ENCODE measurements around the gene LDB1. TPM values are rescaled to one million over a fixed set of nuclear protein-coding genes. Genes with fewer than 3 reads are reported as not detected.

LDB1 gene
- total RNA-seq, 1 experiment from 2014 or later = 87.6 TPM

DNA sequence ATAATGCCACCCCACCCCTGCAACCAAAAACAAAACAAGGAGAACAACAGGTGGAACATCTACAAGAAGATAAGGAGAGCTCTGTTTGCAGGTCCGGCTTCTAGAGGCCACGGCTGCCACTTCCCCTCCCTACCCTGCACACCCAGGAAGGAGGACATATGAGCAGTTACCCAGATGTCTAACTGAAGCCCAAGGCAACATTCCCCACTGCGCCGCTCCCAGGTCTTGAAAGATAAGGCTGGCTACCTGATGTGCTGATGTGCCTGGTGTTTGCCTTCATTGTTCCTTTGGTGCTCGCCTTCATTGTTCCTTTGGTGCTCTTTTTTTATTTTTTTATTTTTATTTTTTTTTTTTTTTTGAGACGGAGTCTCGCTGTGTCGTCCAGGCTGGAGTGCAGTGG is 34.0 kb downstream of the LDB1 start:
- ATAC-seq = no peak
- POLR2A ChIA-PET = interaction anchor here (0.5 to 0.6 kb wide), 2 partner anchors 32 to 723 kb away, joined by 3 to 4 read pairs; no protein-coding TSS in a partner anchor
- no TSS peak for BruUV-seq (replicated peaks)
- Histone ChIP-seq H3K36me3 (ENCODE audit: control insufficient read depth, insufficient read depth, low read length) (no peaks in the 10 kb centered on the region), H3K4me3 (ENCODE audit: low read depth in 2 of 2, low read length in 2 of 2) (no peak overlapping the region), H3K27me3 (ENCODE audit: control insufficient read depth, insufficient read depth, low read length) (no peaks in the 10 kb centered on the region), H3K4me1 (ENCODE audit: control insufficient read depth, insufficient read depth, low read length) (no peaks in the 10 kb centered on the region), H3K9me3 (ENCODE audit: control insufficient read depth, insufficient read depth, low read depth, low read length) (no peaks in the 10 kb centered on the region), H3K27ac (ENCODE audit: low read length) (no peak overlapping the region)
- intact Hi-C loops (cut with micrococcal nuclease; ENCODE audit: unreplicated experiment) = no loop called here
- TF ChIP-seq, protein P1, sequence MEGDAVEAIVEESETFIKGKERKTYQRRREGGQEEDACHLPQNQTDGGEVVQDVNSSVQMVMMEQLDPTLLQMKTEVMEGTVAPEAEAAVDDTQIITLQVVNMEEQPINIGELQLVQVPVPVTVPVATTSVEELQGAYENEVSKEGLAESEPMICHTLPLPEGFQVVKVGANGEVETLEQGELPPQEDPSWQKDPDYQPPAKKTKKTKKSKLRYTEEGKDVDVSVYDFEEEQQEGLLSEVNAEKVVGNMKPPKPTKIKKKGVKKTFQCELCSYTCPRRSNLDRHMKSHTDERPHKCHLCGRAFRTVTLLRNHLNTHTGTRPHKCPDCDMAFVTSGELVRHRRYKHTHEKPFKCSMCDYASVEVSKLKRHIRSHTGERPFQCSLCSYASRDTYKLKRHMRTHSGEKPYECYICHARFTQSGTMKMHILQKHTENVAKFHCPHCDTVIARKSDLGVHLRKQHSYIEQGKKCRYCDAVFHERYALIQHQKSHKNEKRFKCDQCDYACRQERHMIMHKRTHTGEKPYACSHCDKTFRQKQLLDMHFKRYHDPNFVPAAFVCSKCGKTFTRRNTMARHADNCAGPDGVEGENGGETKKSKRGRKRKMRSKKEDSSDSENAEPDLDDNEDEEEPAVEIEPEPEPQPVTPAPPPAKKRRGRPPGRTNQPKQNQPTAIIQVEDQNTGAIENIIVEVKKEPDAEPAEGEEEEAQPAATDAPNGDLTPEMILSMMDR (IDR thresholded peaks at IDR 0.05) = no peak
- no peak for TF ChIP-seq POLR2AphosphoS5 (IDR thresholded peaks at IDR 0.05; ENCODE audit: low read depth, low read length)
- no peak for TF ChIP-seq SIN3A (IDR thresholded peaks at IDR 0.05; ENCODE audit: borderline replicate concordance, insufficient read depth, low read depth, low read length)
- TF ChIP-seq, protein P2, sequence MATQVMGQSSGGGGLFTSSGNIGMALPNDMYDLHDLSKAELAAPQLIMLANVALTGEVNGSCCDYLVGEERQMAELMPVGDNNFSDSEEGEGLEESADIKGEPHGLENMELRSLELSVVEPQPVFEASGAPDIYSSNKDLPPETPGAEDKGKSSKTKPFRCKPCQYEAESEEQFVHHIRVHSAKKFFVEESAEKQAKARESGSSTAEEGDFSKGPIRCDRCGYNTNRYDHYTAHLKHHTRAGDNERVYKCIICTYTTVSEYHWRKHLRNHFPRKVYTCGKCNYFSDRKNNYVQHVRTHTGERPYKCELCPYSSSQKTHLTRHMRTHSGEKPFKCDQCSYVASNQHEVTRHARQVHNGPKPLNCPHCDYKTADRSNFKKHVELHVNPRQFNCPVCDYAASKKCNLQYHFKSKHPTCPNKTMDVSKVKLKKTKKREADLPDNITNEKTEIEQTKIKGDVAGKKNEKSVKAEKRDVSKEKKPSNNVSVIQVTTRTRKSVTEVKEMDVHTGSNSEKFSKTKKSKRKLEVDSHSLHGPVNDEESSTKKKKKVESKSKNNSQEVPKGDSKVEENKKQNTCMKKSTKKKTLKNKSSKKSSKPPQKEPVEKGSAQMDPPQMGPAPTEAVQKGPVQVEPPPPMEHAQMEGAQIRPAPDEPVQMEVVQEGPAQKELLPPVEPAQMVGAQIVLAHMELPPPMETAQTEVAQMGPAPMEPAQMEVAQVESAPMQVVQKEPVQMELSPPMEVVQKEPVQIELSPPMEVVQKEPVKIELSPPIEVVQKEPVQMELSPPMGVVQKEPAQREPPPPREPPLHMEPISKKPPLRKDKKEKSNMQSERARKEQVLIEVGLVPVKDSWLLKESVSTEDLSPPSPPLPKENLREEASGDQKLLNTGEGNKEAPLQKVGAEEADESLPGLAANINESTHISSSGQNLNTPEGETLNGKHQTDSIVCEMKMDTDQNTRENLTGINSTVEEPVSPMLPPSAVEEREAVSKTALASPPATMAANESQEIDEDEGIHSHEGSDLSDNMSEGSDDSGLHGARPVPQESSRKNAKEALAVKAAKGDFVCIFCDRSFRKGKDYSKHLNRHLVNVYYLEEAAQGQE (IDR thresholded peaks at IDR 0.05; ENCODE audit: insufficient read depth in 1 of 2, low read depth in 2 of 2, low read length in 1 of 2) = no peak
- no peak for TF ChIP-seq TCF7L2 (IDR thresholded peaks at IDR 0.05; ENCODE audit: low read depth, low read length)
- CTCF ChIA-PET = no interaction called here
- in situ Hi-C loops (cut with HindIII; ENCODE audit: low pct_unique_long_range_greater_than_20kb, low sequenced_read_pairs) = no loop called here
- no peak for DNase-seq (ENCODE audit: low read depth, low spot score)

DNA sequence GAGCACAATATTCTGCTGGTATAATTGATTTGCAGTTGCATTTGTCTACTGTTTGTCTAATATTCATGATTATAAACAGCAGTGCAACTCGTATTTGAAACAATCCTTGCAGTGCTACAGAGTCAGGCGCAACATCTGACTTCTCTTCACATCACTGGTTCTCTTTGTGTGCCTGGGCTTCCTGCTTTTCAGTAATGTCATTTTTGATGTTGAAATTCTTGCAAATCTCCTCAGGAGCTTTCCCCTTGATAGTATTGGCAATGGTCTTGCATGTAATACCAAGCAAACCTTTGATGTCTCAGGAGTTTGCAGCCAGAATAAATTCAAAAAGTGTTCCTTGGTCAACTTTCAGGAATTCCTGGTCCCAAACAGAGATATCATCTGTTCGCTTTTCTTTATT is 34.8 kb downstream of the LDB1 start:
- no peaks in the 10 kb centered on the region for H3K36me3 ChIP-seq (ENCODE audit: control insufficient read depth, insufficient read depth, low read length)

More for the DNA sequence above, 34.8 kb downstream of the LDB1 start:
- Histone ChIP-seq H3K27ac (ENCODE audit: low read length) (no peak overlapping the region), H3K4me3 (ENCODE audit: low read depth in 2 of 2, low read length in 2 of 2) (no peak overlapping the region), H3K4me1 (ENCODE audit: control insufficient read depth, insufficient read depth, low read length) (no peaks in the 10 kb centered on the region), H3K27me3 (ENCODE audit: control insufficient read depth, insufficient read depth, low read length) (no peaks in the 10 kb centered on the region), H3K9me3 (ENCODE audit: control insufficient read depth, insufficient read depth, low read depth, low read length) (no peaks in the 10 kb centered on the region)
- no TSS peak for BruUV-seq (replicated peaks)
- POLR2A ChIA-PET = no interaction called here
- DNase-seq (ENCODE audit: low read depth, low spot score) (no peak), ATAC-seq (no peak)
- TF ChIP-seq, protein P1 (IDR thresholded peaks at IDR 0.05) = no peak
- TF ChIP-seq TCF7L2 (IDR thresholded peaks at IDR 0.05; ENCODE audit: low read depth, low read length) (no peak), SIN3A (IDR thresholded peaks at IDR 0.05; ENCODE audit: borderline replicate concordance, insufficient read depth, low read depth, low read length) (no peak), POLR2AphosphoS5 (IDR thresholded peaks at IDR 0.05; ENCODE audit: low read depth, low read length) (no peak)
- TF ChIP-seq, protein P2 (IDR thresholded peaks at IDR 0.05; ENCODE audit: insufficient read depth in 1 of 2, low read depth in 2 of 2, low read length in 1 of 2) = no peak
- CTCF ChIA-PET = interaction anchor here (0.6 to 0.7 kb wide), 2 partner anchors 14 to 84 kb away, joined by 3 to 4 read pairs; no protein-coding TSS in a partner anchor
- in situ Hi-C loops (cut with HindIII; ENCODE audit: low pct_unique_long_range_greater_than_20kb, low sequenced_read_pairs) = no loop called here
- intact Hi-C loops (cut with micrococcal nuclease; ENCODE audit: unreplicated experiment) = no loop called here

Measured in Panc1 (cell line).